IPS DF 4.7 (cell line): ENCODE measurements around the gene PARN.
"Not testable (repeated sequence)": the region's sequence is repeated elsewhere in the genome, so short reads cannot be mapped to it uniquely, and the experiment has no call there.

Experiments used
- DNase-seq: peaks from one replicate; pipeline ENCODE4 v3.0.0-alpha.2; 2013; ENCODE audit warnings: low spot score; ENCODE audit errors: extremely low read depth

Gene PARN

GRCh38 chr16:14473488-14473887 lies 156.6 kb downstream of the PARN start:
- DNase-seq: no peak

DNA sequence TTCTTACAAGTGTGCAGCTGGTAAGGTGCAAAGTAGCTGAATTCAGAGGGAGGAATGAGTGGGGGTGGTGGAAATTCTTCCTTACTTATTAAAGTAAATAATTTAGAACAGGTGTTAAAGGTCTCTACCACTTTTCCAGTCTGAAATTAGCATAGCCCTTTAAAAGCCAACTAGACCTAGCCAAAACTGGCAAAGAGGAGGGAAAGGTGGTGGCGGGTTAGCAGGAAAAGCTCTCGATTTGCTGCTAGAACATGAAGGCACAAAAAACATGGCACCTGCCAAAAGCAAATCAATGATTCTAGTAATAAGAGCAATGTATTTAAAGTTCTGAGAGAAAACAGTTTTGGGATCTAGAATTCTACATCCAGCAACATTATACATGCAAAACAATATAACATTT lies 157.7 kb downstream of the PARN start:
- DNase-seq: no peak

DNA sequence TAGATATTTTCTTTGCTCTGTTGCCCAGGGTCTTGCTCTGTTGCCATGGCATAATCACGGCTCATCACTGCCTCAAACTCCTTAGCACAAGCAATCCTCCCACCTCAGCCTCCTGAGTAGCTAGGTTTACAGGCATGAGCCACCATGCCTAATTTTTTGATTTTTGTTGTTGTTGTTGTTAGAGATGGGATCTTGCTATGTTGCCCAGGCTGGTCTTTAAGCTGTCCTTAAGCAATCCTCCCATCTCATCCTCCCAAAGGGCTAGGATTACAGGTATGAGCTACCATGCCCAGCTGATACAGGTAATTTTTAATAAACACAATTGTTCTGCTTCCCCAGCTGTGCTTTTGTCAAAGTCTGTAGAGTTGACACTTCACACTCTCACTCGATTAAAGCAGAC lies 159.3 kb downstream of the PARN start:
- no peak for DNase-seq

DNA sequence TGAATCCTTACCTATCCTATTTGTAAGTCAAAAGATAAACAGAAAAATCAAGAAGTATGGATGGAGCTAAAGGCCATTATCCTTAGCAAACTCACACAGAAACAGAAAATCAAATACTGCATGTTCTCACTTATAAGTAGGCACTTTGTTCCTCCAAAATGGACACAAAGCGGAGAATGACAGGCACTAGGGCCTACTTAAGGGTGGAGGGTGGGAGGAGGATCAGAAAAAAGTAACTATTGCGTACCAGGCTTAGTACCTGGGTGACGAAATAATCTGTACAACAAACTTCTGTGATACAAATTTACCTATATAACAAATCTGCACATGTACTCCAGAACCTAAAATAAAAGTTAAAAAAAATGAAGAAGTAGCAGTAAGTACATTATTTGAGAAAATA lies 164.3 kb downstream of the PARN start:
- DNase-seq: no peak

GRCh38 chr16:14464796-14465195 lies 165.3 kb downstream of the PARN start:
- DNase-seq: no peak

- no peak for DNase-seq
Observed at GRCh38 chr16:14464192-14464591, 165.9 kb downstream of the PARN start.

- DNase-seq: no peak
Observed at GRCh38 chr16:14462811-14463210, 167.2 kb downstream of the PARN start.

DNA sequence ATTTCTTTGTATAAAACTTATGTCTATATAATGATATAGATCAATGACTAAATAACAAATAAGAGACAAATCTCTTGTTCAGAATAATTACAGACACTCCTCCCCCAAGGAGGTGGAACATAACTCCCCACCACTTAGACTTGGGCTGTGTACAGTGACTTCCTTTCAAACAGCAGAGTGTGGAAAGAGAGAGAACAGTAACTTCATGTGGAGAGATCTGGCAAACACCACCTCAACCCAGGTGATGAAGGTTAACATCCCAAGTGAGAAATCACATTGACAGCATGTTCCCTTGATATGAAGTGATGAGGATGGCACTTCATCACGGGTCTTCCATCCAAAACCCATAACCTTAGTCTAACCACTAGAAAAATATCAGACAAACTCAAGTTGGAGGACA lies 169.3 kb downstream of the PARN start:
- DNase-seq: no peak

DNA sequence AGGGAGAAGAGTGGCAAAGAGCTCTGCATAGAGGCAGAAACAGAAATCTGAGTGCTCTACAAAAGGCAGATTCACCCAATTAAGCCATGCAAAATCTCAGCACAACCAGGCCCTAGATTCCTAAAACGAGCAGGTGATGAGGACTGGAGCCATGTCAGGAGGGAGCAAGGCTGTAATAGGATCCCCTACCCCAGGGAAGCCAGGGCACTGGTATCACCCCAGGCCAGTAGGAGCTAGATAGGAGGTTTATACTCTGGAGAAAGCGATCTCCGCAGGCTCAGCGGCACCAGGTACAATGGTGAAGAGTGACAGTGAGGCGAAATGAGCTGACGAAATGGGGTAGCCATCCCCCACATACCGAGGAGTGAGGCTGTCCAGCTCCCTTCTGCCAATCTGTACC lies 171.5 kb downstream of the PARN start:
- DNase-seq: no peak

DNA sequence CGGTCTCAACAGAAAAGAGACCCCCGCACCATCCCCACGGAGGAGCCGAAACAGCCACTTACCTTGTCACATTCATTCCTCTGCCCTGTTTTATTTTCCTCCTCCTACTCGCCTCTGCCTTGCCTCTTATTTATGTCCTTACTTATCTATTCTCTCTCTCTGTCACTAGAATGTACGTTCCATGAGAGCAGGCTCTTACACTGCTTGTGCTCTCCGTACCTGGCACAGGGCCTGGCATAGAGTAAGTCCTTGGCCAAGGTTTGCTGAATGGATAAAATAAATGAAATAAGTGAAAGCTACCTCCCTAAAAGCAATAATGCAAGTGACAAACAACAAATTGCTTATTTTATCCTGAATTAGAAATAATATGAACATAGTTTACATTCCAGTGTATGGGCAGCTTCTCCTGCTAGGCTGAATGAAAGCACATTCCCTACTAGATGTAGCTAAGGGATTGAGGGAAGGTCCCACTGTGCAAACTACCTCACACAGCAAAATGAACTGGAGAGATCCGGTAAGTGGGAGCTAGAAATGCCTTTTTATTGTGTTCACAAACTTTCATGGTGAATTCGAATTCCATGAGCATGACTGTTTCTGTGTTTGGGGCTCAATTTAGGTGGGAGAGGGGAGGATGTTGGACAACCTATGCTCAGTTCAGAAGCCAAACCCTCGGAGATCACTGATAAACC lies 173.1 kb downstream of the PARN start:
- no peak for DNase-seq

GRCh38 chr16:14455573-14455972 lies 174.5 kb downstream of the PARN start:
- DNase-seq: no peak

GRCh38 chr16:14454391-14454790 lies 175.7 kb downstream of the PARN start:
- DNase-seq: no peak

GRCh38 chr16:14452066-14452465 lies 178.0 kb downstream of the PARN start:
- no peak for DNase-seq

GRCh38 chr16:14450846-14451245 lies 179.2 kb downstream of the PARN start:
- DNase-seq: no peak

DNA sequence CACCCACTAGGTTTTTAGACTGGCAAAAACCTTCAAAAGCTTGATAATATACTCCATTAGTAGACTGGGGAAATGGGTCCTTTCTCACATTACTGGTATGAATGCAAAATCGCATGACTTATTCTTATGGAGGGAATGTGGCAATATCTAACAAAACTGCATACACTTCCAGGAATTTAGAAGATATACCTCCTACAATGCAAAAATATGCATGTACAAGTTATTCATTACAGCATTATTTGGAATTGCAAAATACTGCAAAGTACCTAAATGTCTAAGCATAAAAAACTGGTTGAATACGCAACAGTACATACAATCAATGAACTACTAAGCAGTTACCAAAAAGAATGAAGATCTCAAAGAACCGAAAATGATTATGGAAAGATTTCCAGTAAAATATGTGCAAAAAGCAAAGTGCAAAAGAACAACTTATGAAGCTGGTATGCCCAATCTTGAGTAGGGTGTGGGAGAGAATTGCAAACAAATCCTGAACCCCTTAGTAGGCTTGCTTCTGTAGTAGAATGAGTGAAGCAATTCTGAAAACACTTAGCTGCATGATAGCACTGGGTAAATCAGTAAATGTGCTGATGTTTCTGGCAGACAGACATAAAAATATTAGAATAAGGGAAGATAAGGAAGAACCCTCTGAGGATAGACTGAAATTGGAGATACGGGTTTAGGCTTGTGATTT lies 180.1 kb downstream of the PARN start:
- no peak for DNase-seq

DNA sequence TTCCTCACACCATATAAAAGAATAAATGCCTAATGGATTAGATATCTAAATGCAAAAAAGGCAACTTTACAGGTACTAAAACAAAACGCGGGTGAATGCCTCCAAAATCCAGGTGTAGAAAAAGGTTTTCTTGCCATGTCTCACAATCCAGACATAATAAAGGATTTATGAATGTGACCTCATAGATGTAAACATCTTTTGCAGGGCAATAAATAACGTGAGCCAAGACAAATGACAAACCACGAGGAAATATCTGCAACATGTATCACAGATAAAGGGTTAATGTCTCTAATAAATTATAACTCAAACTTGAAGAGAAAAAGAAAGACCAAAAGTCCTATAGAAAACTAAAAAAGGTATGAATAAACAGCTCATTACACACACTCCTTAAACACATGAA lies 180.7 kb downstream of the PARN start:
- DNase-seq: no peak

DNA sequence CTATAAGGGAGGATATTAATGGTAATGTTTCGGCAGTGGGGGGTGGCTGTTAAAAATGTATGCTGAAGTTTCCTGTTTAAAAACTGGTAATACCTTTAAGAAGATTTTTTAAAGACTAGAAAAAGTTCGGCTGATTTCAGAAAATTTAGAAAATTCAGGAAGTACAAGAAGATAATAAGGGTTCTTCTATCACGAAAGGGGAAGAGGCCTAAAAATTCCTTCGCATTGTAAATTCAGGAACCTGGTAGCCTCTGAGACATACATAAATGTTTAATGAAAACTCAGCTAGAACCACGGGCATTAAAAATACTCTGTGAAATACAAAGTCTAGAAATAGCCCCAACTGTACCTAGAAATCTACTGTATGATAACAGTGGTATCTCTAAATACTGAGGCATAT lies 181.2 kb downstream of the PARN start:
- no peak for DNase-seq

GRCh38 chr16:14447783-14448182 lies 182.3 kb downstream of the PARN start:
- no peak for DNase-seq

GRCh38 chr16:14446796-14447195 lies 183.3 kb downstream of the PARN start:
- DNase-seq: no peak

GRCh38 chr16:14445937-14446715 lies 183.9 kb downstream of the PARN start:
- DNase-seq: no peak

GRCh38 chr16:14444979-14445810 lies 184.9 kb downstream of the PARN start:
- no peak for DNase-seq

DNA sequence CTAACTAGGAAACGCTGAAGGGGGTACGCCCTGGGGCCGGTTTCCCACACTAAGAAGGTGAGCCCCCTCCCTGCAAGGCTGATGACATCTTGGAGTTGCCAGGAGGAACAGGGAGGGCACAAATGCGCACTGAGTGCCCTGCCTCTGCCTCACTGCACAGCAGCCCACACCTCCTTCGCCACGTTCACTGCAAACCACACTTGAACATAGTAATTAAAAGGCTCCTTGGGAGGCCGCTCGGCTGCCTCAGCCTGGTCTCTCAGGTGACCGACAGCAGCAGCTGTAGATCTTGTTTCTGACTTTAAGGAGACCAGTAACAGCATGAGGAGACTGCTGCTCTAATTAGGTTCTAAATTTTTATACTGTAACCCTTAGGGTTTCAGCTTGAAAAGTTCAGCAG lies 188.5 kb downstream of the PARN start:
- not testable (repeated sequence) for DNase-seq
